Progenitor cell of endocrine pancreas (in vitro differentiated cells): ENCODE measurements around the gene APRT. TPM values are rescaled to one million over a fixed set of nuclear protein-coding genes. Genes with fewer than 3 reads are reported as not detected.
"Not testable (repeated sequence)": the region's sequence is repeated elsewhere in the genome, so short reads cannot be mapped to it uniquely, and the experiment has no call there.

Experiments
- DNase-seq: peaks from one replicate; pipeline ENCODE4 v3.0.0; 2021; ENCODE audit warnings: low spot score; ENCODE audit not compliant: unreplicated experiment
- H3K27ac Mint-ChIP-seq: 2 replicates; pipeline ENCODE4 v1.8.0; 2021; ENCODE audit warnings: mild to moderate bottlenecking, moderate library complexity, mixed read lengths
- H3K27me3 Mint-ChIP-seq: 2 replicates; pipeline ENCODE4 v1.8.0; 2021; ENCODE audit warnings: mixed read lengths
- H3K36me3 Mint-ChIP-seq: 2 replicates; pipeline ENCODE4 v1.8.0; 2022; ENCODE audit warnings: mixed read lengths; ENCODE audit not compliant: insufficient read depth
- H3K4me1 Mint-ChIP-seq: 2 replicates; pipeline ENCODE4 v1.8.0; 2021; ENCODE audit warnings: low read depth, mixed read lengths
- H3K4me3 Mint-ChIP-seq: 2 replicates; pipeline ENCODE4 v1.8.0; 2021; ENCODE audit warnings: low read depth, mild to moderate bottlenecking, moderate library complexity, mixed read lengths
- H3K9me3 Mint-ChIP-seq: 2 replicates; pipeline ENCODE4 v1.8.0; 2021; ENCODE audit warnings: low read depth, mixed read lengths
- CTCF ChIP-seq: fragments of 200-600 bp; sonication (generic); IDR thresholded peaks from one replicate; pipeline ENCODE4 v1.5.0; 2021; ENCODE audit warnings: antibody characterized with exemption, mild to moderate bottlenecking; ENCODE audit not compliant: unreplicated experiment
- total RNA-seq: library from RNA; stranded (reverse); gene quantifications from 2 replicates; pipeline ENCODE4 v1.2.1, GENCODE V29; 2021

The APRT gene
- total RNA-seq, 1 donor from 2014 or later = 100 TPM

- H3K4me3 Mint-ChIP-seq = no peak overlapping the region
- no peak for DNase-seq
- no peak overlapping the region for H3K27ac Mint-ChIP-seq
- no peak for TF ChIP-seq CTCF
- H3K27me3 Mint-ChIP-seq = no peaks in the 10 kb centered on the region
- H3K36me3 Mint-ChIP-seq = no peaks in the 10 kb centered on the region
- H3K4me1 Mint-ChIP-seq = no peaks in the 10 kb centered on the region
- H3K9me3 Mint-ChIP-seq = no peaks in the 10 kb centered on the region
Measured at GRCh38 chr16:88827727-88828126, 16.0 kb upstream of the APRT start.

- no peak overlapping the region for H3K4me3 Mint-ChIP-seq
- no peak for TF ChIP-seq CTCF
- H3K27ac Mint-ChIP-seq = no peak overlapping the region
- no peaks in the 10 kb centered on the region for H3K9me3 Mint-ChIP-seq
- H3K4me1 Mint-ChIP-seq = no peaks in the 10 kb centered on the region
- H3K27me3 Mint-ChIP-seq = no peaks in the 10 kb centered on the region
- H3K36me3 Mint-ChIP-seq = no peaks in the 10 kb centered on the region
- DNase-seq = no peak
Measured at GRCh38 chr16:88826070-88826840, 14.5 kb upstream of the APRT start.

- DNase-seq = no peak
- TF ChIP-seq CTCF = no peak
- Mint-ChIP-seq H3K4me1 (no peaks in the 10 kb centered on the region), H3K36me3 (no peaks in the 10 kb centered on the region), H3K27ac (no peak overlapping the region), H3K9me3 (no peaks in the 10 kb centered on the region), H3K27me3 (no peaks in the 10 kb centered on the region), H3K4me3 (no peak overlapping the region)
Measured at GRCh38 chr16:88825146-88825545, 13.4 kb upstream of the APRT start.

- Mint-ChIP-seq H3K27me3 (no peaks in the 10 kb centered on the region), H3K27ac (no peak overlapping the region), H3K4me1 (no peaks in the 10 kb centered on the region), H3K9me3 (no peaks in the 10 kb centered on the region), H3K36me3 (no peaks in the 10 kb centered on the region), H3K4me3 (no peak overlapping the region)
- no peak for TF ChIP-seq CTCF
- DNase-seq = no peak
Measured at GRCh38 chr16:88824256-88825077, 12.7 kb upstream of the APRT start.

GRCh38 chr16:88823646-88824045 lies 11.9 kb upstream of the APRT start:
- not testable (repeated sequence) for H3K36me3 Mint-ChIP-seq, DNase-seq, H3K9me3 Mint-ChIP-seq, H3K27me3 Mint-ChIP-seq, H3K4me1 Mint-ChIP-seq, H3K4me3 Mint-ChIP-seq, H3K27ac Mint-ChIP-seq
